Brain pericyte (primary cell): ENCODE measurements around the gene FNTB.
"Not testable (repeated sequence)": the region's sequence is repeated elsewhere in the genome, so short reads cannot be mapped to it uniquely, and the experiment has no call there.

Experiments used
- DNase-seq: peaks from one replicate; pipeline ENCODE4 v3.0.0-alpha.2; 2012; ENCODE audit warnings: low read depth, low spot score

Gene FNTB

GRCh38 chr14:65012353-65012752, 25.7 kb downstream of the FNTB start:
- DNase-seq: no peak

GRCh38 chr14:65015391-65015790, 28.7 kb downstream of the FNTB start:
- no peak for DNase-seq

- DNase-seq: no peak
These were observed 29.8 kb downstream of the FNTB start for GRCh38 chr14:65016471-65016870.

GRCh38 chr14:65019944-65020566, 33.4 kb downstream of the FNTB start:
- DNase-seq: peak; percentile 44

- no peak for DNase-seq
These were observed 38.3 kb downstream of the FNTB start for GRCh38 chr14:65024957-65025356.

- no peak for DNase-seq
These were observed 39.1 kb downstream of the FNTB start for GRCh38 chr14:65025818-65026217.

GRCh38 chr14:65026526-65026925, 39.8 kb downstream of the FNTB start:
- DNase-seq: no peak

- DNase-seq: no peak
These were observed 40.6 kb downstream of the FNTB start for GRCh38 chr14:65027127-65027799.

- no peak for DNase-seq
These were observed 42.2 kb downstream of the FNTB start for GRCh38 chr14:65028937-65029336.

GRCh38 chr14:65031321-65031720, 44.6 kb downstream of the FNTB start:
- not testable (repeated sequence) for DNase-seq

GRCh38 chr14:65032319-65032718, 45.6 kb downstream of the FNTB start:
- no peak for DNase-seq

- DNase-seq: no peak
These were observed 46.5 kb downstream of the FNTB start for GRCh38 chr14:65033181-65033580.

GRCh38 chr14:65034021-65034420, 47.3 kb downstream of the FNTB start:
- DNase-seq: no peak

- DNase-seq: no peak
These were observed 48.4 kb downstream of the FNTB start for GRCh38 chr14:65035049-65035448.

- no peak for DNase-seq
These were observed 52.3 kb downstream of the FNTB start for GRCh38 chr14:65038966-65039365.

- no peak for DNase-seq
These were observed 54.2 kb downstream of the FNTB start for GRCh38 chr14:65040666-65041433.

- DNase-seq: no peak
These were observed 54.8 kb downstream of the FNTB start for GRCh38 chr14:65041434-65041915.

- DNase-seq: no peak
These were observed 55.6 kb downstream of the FNTB start for GRCh38 chr14:65042296-65042695.

- DNase-seq: no peak
These were observed 56.2 kb downstream of the FNTB start for GRCh38 chr14:65042731-65043372.

- DNase-seq: no peak
These were observed 57.3 kb downstream of the FNTB start for GRCh38 chr14:65043893-65044595.

- DNase-seq: no peak
These were observed 57.9 kb downstream of the FNTB start for GRCh38 chr14:65044596-65044959.

- no peak for DNase-seq
These were observed 58.3 kb downstream of the FNTB start for GRCh38 chr14:65045006-65045405.
